Breast epithelium (tissue), 3 donors: ENCODE data around the gene SLC35F3.

Source experiments
- POLR2AphosphoS5 ChIP-seq, 3 donors: sonication (generic); formaldehyde crosslinking; IDR thresholded peaks; one replicate each; pipeline ENCODE4 v1.6.1; 2017; ENCODE audit warnings: antibody characterized with exemption in 3 of 3
- TF ChIP-seq, protein P1 (sequence below), 3 donors: fragments of 450-650 bp; IDR thresholded peaks; one replicate each; pipeline ENCODE4 v1.5.1; 2016 to 2017; ENCODE audit warnings: antibody characterized with exemption in 3 of 3, mild to moderate bottlenecking in 3 of 3, moderate library complexity in 3 of 3

DNA sequence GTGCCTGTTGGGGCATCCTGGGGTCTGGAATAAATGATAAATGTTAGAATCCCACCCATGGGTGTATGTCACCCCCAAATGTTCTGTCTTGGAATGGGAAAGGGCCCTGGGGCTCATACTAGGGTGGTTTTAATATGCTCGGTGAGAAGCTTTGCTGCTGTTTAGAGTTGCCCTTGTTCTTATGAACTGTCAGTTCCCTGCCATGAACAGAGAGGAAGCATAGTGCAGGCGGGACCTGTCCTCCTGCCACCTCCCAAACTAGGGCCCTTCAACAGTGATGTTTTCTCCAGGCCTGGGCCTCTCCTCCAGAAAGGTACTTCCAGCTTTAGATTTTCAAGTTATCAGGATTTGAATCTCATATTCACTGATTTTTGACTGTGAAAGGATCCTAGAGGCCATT, 388.1 kb downstream of the SLC35F3 start:
- no peak for TF ChIP-seq POLR2AphosphoS5 (IDR thresholded peaks at IDR 0.05)
- TF ChIP-seq, protein P1, sequence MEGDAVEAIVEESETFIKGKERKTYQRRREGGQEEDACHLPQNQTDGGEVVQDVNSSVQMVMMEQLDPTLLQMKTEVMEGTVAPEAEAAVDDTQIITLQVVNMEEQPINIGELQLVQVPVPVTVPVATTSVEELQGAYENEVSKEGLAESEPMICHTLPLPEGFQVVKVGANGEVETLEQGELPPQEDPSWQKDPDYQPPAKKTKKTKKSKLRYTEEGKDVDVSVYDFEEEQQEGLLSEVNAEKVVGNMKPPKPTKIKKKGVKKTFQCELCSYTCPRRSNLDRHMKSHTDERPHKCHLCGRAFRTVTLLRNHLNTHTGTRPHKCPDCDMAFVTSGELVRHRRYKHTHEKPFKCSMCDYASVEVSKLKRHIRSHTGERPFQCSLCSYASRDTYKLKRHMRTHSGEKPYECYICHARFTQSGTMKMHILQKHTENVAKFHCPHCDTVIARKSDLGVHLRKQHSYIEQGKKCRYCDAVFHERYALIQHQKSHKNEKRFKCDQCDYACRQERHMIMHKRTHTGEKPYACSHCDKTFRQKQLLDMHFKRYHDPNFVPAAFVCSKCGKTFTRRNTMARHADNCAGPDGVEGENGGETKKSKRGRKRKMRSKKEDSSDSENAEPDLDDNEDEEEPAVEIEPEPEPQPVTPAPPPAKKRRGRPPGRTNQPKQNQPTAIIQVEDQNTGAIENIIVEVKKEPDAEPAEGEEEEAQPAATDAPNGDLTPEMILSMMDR (IDR thresholded peaks at IDR 0.05), result no peak
